ENCODE results near the gene GSTT2B.
"Not testable (repeated sequence)": the region's sequence is repeated elsewhere in the genome, so short reads cannot be mapped to it uniquely, and the experiment has no call there.

GSTT2B gene

DNA sequence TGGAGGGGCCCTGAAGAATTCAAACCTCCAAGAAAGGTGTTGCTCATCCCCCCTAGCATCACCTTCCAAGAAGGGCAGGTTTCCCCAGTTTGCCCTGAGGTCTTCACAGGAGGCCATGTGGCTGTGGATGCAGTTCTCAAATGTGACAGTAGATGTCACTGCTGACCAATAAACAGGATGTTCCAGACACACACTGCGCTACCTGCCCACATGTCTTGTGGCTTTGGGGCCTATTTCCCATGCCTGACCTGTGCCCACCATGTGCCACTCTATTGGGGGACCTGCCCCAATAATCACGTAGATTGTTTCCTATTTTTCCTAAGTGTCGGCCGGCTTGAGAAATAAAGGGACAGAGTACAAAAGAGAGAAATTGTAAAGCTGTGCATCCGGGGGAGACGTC lies 23.4 kb upstream of the GSTT2B start:
- DNase-seq, result no peak

- DNase-seq, result not testable (repeated sequence)
Measured at GRCh38 chr22:23980567-23980966, 19.6 kb upstream of the GSTT2B start.

- not testable (repeated sequence) for DNase-seq
Measured at GRCh38 chr22:23979557-23980240, 18.7 kb upstream of the GSTT2B start, which contains the start of gene GSTT2. GSTT2 (plus strand) TSS chr22:23980134.

- not testable (repeated sequence) for DNase-seq
Measured at GRCh38 chr22:23977304-23977703, 16.3 kb upstream of the GSTT2B start.

DNA sequence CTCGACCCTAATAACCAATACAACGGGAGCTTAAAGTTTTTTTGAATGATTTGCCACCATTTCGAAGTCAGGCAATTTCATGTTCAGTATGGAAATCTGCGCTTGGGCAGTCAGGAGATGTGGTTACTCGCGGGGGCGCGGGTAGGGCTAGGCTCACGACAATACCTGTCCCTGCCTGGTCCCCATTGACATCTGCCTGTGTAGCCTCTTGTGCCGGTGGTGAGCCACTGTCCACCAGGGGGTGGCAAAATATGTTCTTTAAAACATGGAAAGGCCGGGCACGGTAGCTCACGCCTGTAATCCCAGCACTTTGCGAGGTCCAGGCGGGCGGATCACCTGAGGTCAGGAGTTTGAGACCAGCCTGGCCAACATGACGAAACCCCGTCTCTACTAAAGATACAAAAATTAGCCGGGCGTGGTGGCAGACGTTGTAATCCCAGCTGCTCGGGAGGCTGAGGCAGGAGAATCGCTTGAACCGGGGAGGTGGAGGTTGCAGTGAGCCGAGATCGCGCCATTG lies 13.9 kb upstream of the GSTT2B start:
- not testable (repeated sequence) for DNase-seq

- DNase-seq, result not testable (repeated sequence)
Measured at GRCh38 chr22:23974345-23974744, 13.3 kb upstream of the GSTT2B start, which contains the start of gene DDT. DDT (minus strand) TSS chr22:23974441; CDS start chr22:23974414, 27 bp downstream.

DNA sequence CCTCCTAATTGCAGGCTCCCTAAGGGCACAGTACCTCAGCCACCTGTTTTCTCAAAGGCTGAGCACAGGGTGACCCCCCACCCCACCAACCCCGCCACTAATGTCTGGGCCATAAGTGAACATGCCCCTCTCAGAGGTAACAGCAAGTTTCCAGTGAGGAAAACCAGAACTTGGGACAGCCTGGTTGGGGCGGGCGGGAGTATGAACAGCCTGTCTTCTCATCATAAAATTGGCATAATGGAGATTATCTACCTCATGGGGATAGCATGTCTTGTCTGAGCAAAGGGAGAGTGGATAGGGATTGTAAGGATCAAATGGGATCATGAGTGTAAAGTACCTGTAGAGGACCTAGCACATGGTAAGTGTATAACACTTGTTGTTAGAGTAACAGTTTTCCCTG lies 10.9 kb upstream of the GSTT2B start:
- not testable (repeated sequence) for DNase-seq

DNA sequence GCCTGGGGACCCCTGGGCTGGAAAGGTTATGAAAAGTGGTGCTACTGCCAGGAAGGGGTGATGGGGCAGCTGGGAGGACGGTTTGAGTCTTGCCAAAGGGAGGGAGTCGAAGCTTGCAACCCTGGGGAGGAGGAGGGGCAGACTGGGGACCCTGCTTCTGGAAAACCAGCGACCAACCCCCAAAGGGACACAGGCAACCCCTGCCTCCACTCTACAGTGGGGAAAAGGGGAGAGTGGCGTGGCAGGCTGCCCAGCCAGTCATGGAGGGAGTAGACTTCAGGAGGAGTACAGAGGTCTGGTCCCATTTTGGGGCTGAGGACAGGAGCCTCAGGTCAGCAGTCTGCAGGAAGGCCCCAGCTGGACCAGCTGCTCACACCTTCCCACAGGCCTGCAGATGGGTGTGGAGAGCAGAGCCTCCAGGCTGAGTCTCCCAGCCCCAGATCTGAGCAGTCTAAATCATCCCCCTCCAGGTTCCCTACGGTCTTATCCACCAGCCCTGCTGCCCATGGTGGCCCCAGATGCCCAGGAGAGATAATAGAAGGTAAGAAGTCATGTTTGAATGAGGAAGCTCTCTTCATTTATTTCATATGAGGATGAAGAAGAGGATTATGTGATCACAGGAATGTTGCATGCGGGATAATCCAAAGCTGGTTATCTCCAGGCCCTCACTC lies 10.0 kb upstream of the GSTT2B start:
- no peak for DNase-seq

DNA sequence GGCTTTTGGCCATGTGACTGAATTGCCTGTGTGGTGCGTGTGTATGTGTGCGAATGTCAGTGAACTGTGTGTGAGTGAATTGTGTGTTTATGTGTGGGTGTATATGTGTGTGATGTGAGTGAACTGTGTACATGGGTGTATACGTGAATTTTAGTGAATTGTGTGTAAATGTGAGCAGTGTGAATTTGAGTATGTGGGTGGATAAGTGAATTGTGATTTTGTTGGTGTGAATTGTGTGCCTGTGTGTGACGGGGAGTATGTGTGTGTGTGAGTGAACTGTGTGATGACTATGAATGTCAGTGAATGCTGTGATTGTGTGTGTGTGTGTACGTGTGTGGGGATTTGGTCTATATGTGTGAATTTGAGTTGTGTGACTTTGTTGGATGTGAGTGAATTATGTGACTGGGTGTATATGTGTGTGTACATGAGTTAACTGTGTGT lies 9.2 kb upstream of the GSTT2B start:
- DNase-seq, result no peak

DNA sequence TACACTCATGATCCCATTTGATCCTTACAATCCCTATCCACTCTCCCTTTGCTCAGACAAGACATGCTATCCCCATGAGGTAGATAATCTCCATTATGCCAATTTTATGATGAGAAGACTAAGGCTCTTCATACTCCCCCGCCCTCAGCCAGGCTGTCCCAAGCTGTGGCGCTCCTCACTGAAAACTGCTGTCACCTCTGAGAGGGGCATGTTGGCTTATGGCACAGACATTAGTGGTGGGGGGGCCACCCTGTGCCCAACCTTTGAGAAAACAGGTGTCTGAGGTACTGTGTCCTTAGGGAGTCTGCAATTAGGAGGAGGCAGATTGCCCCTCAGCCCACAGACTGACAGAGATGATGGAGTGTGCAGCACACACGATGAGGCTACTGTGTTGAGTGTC lies 8.1 kb upstream of the GSTT2B start:
- DNase-seq, result no peak

- not testable (repeated sequence) for DNase-seq
Measured at GRCh38 chr22:23966568-23966967, 5.6 kb upstream of the GSTT2B start, which contains the start of gene DDTL. DDTL (plus strand) TSS chr22:23966888; CDS start chr22:23966915, 27 bp downstream.

- not testable (repeated sequence) for DNase-seq
Measured at GRCh38 chr22:23966094-23966493, 5.1 kb upstream of the GSTT2B start.

GRCh38 chr22:23956301-23956900 lies 4.6 kb downstream of the GSTT2B start:
- peak; percentile 78 for DNase-seq

DNA sequence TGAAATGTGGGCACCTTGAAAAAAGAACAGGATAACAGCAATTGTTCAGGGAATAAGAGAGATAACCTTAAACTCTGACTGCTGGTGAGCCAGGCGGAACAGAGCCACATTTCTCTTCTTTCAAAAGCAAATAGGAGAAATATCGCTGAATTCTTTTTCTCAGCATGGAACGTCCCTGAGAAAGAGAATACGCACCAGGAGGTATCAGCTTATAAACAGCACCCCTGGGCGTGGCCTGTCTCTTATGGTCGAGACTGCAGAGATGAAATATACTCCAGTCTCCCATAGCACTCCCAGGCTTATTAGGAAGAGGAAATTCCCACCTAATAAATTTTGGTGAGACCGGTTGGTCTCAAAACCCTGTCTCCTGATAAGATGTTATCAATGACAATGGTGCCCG lies 5.1 kb downstream of the GSTT2B start:
- not testable (repeated sequence) for DNase-seq

DNA sequence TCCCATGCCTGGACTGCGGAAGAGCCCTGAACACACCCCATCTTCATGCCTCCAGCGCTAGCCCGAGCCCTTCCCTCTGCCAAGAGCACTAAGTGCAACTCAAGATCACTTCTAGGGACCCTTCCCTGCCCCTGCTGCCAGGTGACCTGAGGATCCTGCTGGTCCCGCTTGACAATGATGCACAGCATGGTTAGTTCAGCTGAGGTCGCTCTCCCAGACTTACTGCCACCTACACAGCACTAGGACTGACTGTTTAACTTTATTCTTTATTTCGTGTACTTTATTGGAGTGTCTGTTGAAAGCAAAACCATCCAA lies 6.0 kb downstream of the GSTT2B start:
- not testable (repeated sequence) for DNase-seq

DNA sequence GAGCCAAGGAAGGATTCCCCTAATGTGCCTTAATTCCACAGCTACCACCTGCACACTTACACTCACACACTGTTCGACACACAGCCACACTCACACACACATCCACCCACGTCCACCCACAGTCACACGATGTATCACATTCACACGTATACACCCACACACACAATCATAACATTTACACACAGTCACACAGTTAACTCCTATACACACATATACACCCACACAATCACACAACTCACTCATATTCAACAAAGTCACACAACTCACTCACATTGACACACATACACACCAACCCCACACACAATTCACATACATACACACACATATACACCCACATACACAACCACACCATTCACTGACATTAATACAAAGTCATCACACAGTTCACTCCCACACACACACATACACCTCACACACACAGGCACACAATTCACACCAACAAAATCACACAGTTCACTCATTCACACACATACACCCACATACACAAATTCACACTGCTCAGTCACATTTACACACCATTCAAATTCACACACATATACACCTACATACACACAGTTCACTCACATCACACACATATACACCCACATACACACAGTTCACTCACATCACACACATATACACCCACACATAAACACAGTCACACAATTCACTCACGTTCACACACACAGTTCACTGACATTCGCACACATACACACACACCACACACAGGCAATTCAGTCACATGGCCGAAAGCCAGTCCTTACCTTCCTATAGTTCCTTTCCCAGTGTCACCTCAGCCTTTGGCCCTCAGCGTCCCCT lies 6.6 kb downstream of the GSTT2B start:
- DNase-seq, result not testable (repeated sequence)

- DNase-seq, result not testable (repeated sequence)
Measured at GRCh38 chr22:23953485-23953884, 7.5 kb downstream of the GSTT2B start.

GRCh38 chr22:23952794-23953405 lies 8.1 kb downstream of the GSTT2B start:
- not testable (repeated sequence) for DNase-seq

DNA sequence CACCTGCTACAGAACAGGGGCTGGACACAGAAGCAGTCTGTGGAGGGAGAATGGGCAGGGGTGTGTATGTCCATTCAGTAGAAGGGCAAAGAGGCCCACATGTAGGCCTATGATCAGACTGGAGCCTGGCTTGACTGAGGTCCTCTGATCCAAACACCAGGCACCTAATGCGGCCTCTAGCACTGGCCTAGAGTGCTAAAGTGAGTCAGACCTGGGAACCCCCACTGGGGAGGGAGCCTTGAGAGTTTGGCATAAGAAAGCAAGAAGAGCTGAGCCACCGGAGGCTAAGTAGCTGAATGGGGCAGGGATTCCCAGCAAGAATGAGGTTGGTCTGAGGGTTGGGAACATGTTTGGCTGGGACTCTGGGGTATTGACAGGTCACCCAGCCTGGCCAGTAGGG lies 9.6 kb downstream of the GSTT2B start:
- DNase-seq, result not testable (repeated sequence)

DNA sequence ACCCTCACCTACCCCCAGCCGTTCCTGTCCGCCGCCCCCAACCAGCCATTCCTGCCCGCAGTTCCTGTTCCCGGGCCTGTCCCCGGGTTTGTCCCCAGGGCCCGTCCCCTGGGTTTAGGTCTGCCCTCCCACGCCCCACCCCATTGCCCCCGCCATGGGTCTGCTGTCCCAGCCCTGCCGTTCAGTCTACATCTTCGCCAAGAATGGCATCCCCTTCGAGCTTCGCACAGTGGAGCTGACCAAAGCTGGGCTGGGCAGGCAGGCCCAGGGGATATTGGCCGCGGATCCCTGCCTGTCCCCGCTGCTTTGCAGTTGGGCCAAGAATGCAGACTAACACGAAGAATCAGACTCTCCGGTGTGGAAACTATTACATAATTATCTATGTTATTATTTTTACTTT lies 11.2 kb downstream of the GSTT2B start:
- not testable (repeated sequence) for DNase-seq

GRCh38 chr22:23947391-23947790 lies 13.6 kb downstream of the GSTT2B start:
- not testable (repeated sequence) for DNase-seq

GRCh38 chr22:23940166-23940565 lies 20.8 kb downstream of the GSTT2B start:
- not testable (repeated sequence) for DNase-seq

Measured in CD4-positive, alpha-beta T cell treated with Interleukin-4 for 4 hours (primary cell).